Lung (tissue), 12 donors: ENCODE measurements around the gene SCCPDH. TPM values are rescaled to one million over a fixed set of nuclear protein-coding genes. Genes with fewer than 3 reads are reported as not detected.

Experiments
- ATAC-seq: fragments of 200-7000 bp; cut with Tn5 transposase; one replicate; pipeline ENCODE4 v1.9.1; 2020; ENCODE audit warnings: moderate number of reproducible peaks; ENCODE audit not compliant: insufficient read depth, low FRiP score
- DNase-seq, 3 donors: peaks; one replicate each; pipeline ENCODE4 v3.0.0-alpha.2; 2013 to 2017
- H3K27ac ChIP-seq, 2 donors: one replicate each; pipeline ENCODE4 v1.5.1; 2013; ENCODE audit warnings: mild to moderate bottlenecking in 2 of 2, moderate library complexity in 2 of 2, control low read depth in 1 of 2, inconsistent platforms in 1 of 2, low read depth in 1 of 2, low read length in 1 of 2
- H3K27me3 ChIP-seq, 3 donors: one replicate each; pipeline ENCODE4 v1.5.1; 2013; ENCODE audit warnings: low read length in 2 of 3; ENCODE audit not compliant: control insufficient read depth in 3 of 3, insufficient read depth in 3 of 3
- H3K36me3 ChIP-seq, 4 donors: one replicate each; pipeline ENCODE4 v1.5.1; 2013; ENCODE audit warnings: low read length in 4 of 4, mild to moderate bottlenecking in 1 of 4, moderate library complexity in 1 of 4; ENCODE audit not compliant: control insufficient read depth in 4 of 4, insufficient read depth in 4 of 4
- H3K4me1 ChIP-seq, 5 donors: one replicate each; pipeline ENCODE4 v1.5.1; 2013; ENCODE audit warnings: low read length in 5 of 5, mild to moderate bottlenecking in 2 of 5, moderate library complexity in 1 of 5; ENCODE audit not compliant: control insufficient read depth in 5 of 5, insufficient read depth in 5 of 5
- H3K4me3 ChIP-seq: one replicate; pipeline ENCODE4 v1.5.1; 2013; ENCODE audit warnings: mild to moderate bottlenecking, control low read depth, moderate library complexity
- H3K9ac ChIP-seq, 2 donors: one replicate each; pipeline ENCODE4 v1.5.1; 2013; ENCODE audit warnings: low read length in 2 of 2, control low read depth in 1 of 2; ENCODE audit not compliant: insufficient read depth in 1 of 2
- H3K9me3 ChIP-seq, 4 donors: one replicate each; pipeline ENCODE4 v1.5.1; 2013; ENCODE audit warnings: low read length in 3 of 4, mild to moderate bottlenecking in 1 of 4, moderate library complexity in 1 of 4; ENCODE audit not compliant: control insufficient read depth in 4 of 4, insufficient read depth in 3 of 4
- WGBS, 2 donors: extraction: QIAGEN DNeasy Blood & Tissue Kit; methylation state at CpG; one replicate each; pipeline ENCODE4 v1.1.7; 2013; 5-methylcytosine and 5-hydroxymethylcytosine counted together
- polyA plus RNA-seq, 2 donors: library from polyadenylated mRNA; stranded (reverse); fragments of 200-250 nt; gene quantifications; one replicate each; pipeline ENCODE4 v1.2.1, GENCODE V29; 2013
- total RNA-seq, 2 donors: library from RNA; depleted of rRNA in 1 of 2; stranded (reverse); fragments of >200 nt in 1 of 2; gene quantifications; one replicate each; pipeline ENCODE4 v1.2.1, GENCODE V29; 2014 to 2021
- TF ChIP-seq, protein P1 (sequence below): IDR thresholded peaks from 2 replicates; pipeline ENCODE4 v1.5.1; 2012; ENCODE audit warnings: mild to moderate bottlenecking; ENCODE audit errors: control extremely low read depth, extremely low read depth
- donor health status: control.
- donor health status: control.
- donor health status: Bipolar disorder and iron deficiency.
- donor health status: healthy.
- donor health status: DM: yes; HTN: yes; CAD: no.

Gene SCCPDH
- total and polyA plus RNA-seq, 4 donors: 14.2 to 34.0 (median 24.8) TPM

- WGBS, 2 donors: 93 to 94% methylated on average over 7 of the region's 7 CpGs
- H3K27me3 ChIP-seq: no peaks in the 10 kb centered on the region
- H3K36me3 ChIP-seq: peaks cover 3 to 15% (median 10%) of the 10 kb centered on the region in 4 donors
- DNase-seq: no peak
- H3K4me1 ChIP-seq: peaks cover 0 to 2% (median 0%) of the 10 kb centered on the region in 5 donors
- H3K27ac ChIP-seq: no peak overlapping the region
- H3K4me3 ChIP-seq: no peak overlapping the region
- TF ChIP-seq, protein P1, sequence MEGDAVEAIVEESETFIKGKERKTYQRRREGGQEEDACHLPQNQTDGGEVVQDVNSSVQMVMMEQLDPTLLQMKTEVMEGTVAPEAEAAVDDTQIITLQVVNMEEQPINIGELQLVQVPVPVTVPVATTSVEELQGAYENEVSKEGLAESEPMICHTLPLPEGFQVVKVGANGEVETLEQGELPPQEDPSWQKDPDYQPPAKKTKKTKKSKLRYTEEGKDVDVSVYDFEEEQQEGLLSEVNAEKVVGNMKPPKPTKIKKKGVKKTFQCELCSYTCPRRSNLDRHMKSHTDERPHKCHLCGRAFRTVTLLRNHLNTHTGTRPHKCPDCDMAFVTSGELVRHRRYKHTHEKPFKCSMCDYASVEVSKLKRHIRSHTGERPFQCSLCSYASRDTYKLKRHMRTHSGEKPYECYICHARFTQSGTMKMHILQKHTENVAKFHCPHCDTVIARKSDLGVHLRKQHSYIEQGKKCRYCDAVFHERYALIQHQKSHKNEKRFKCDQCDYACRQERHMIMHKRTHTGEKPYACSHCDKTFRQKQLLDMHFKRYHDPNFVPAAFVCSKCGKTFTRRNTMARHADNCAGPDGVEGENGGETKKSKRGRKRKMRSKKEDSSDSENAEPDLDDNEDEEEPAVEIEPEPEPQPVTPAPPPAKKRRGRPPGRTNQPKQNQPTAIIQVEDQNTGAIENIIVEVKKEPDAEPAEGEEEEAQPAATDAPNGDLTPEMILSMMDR: no peak
- no peak for ATAC-seq
- H3K9me3 ChIP-seq: peaks cover 0 to 3% (median 0%) of the 10 kb centered on the region in 4 donors
- H3K9ac ChIP-seq: no peak overlapping the region
These were observed 57.0 kb downstream of the SCCPDH start for GRCh38 chr1:246781212-246781611.

DNA sequence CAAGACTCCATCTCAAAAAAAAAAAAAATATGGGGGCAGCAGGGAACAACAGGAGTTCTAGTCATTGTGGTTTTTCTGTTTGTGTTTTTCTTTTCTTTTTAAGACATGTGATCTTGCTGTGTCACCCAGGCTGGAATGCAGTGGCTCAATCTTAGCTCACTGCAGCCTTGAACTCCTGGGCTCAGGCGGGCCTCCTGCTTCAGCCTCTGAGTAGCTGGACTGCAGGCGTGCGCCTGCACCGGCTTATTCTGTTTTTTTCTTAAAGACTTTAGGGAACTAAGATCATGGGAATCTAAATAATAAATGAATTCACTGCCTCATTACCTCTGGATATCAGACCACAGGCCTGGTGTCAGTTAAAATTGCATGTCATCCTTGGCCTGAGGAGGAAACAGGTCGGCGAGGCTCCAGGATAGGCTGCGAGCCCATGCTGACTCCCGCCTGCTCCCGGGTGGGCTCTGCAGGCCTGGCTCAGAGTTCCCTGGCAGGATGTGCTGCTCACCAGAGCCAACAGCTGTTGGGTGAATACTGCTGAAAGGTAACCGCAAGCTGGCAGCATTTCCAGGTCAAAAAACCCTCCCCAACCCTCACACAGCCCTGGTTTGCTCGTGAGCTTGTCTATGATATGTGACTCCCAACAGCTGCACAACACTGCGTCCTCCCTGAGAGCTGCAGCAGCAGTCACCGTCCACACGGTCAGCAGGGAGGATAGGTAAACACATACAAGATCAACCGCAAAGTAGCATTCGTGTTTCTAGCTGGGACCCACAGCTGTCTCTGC, 58.1 kb downstream of the SCCPDH start:
- WGBS, 2 donors: 27 to 54% methylated on average over 16 of the region's 16 CpGs
- Histone ChIP-seq H3K9me3 (peaks cover 0 to 3% (median 0%) of the 10 kb centered on the region in 4 donors), H3K9ac (no peak overlapping the region), H3K36me3 (peaks cover 0 to 9% (median 4%) of the 10 kb centered on the region in 4 donors), H3K27me3 (no peaks in the 10 kb centered on the region), H3K27ac (no peak overlapping the region), H3K4me1 (peaks cover 0 to 2% (median 0%) of the 10 kb centered on the region in 5 donors), H3K4me3 (no peak overlapping the region)
- TF ChIP-seq, protein P1: no peak
- ATAC-seq (no peak), DNase-seq (peak in 2 of 3 donors; percentile 26 to 27)

GRCh38 chr1:246784621-246785493, 60.6 kb downstream of the SCCPDH start:
- TF ChIP-seq, protein P1: no peak
- WGBS, 2 donors: 22 to 40% methylated on average over 19 of the region's 19 CpGs
- H3K9ac ChIP-seq: no peak overlapping the region
- H3K27ac ChIP-seq: no peak overlapping the region
- H3K4me3 ChIP-seq: no peak overlapping the region
- peaks cover 0 to 3% (median under 1%) of the 10 kb centered on the region in 4 donors for H3K9me3 ChIP-seq
- H3K4me1 ChIP-seq: peaks cover 0 to 10% (median 0%) of the 10 kb centered on the region in 5 donors
- no peaks in the 10 kb centered on the region for H3K27me3 ChIP-seq
- H3K36me3 ChIP-seq: peaks cover 0 to 9% (median 4%) of the 10 kb centered on the region in 4 donors
- DNase-seq (no peak), ATAC-seq (no peak)
